Measurements from ENCODE around the gene ICA1L. TPM values are rescaled to one million over a fixed set of nuclear protein-coding genes. Genes with fewer than 3 reads are reported as not detected.

Gene ICA1L
- total and polyA plus RNA-seq, 9 donors, result 7.0 to 12.1 (median 9.6) TPM

DNA sequence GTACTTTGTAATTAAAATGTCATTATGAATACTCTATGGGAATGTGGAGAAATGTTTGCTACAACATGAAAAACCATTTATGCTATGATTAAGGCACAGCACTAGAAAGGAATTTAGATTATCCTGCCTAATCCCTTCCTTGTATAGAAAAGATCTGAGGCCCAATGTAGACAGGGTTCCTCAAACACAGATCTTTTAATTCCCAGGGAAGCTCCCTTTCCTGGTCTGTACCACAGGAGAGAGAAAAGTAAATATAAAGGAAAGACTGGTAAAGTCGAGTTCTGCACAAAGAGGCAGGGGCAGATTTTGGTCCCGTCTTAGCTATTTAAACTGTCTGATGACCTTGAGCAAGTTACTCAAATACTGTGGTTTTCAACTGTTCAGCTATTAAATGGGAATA, 84.7 kb downstream of the ICA1L start:
- no peak overlapping the region for H3K27ac ChIP-seq (ENCODE audit: low read length)
- no peak overlapping the region for H3K4me3 ChIP-seq (ENCODE audit: low read length)
- peaks cover 6% of the 10 kb centered on the region for H3K36me3 ChIP-seq (ENCODE audit: control insufficient read depth, insufficient read depth, low read length)
- H3K27me3 ChIP-seq (ENCODE audit: control insufficient read depth, insufficient read depth, low read length), result no peaks in the 10 kb centered on the region
- H3K9me3 ChIP-seq (replicated peaks; ENCODE audit: control insufficient read depth, low read depth, low read length), result no peaks in the 10 kb centered on the region
- DNase-seq, result no peak
- 75% methylated on average over 2 of the region's 2 CpGs for WGBS (ENCODE audit: insufficient coverage)
- H3K4me1 ChIP-seq (ENCODE audit: control insufficient read depth, insufficient read depth, low read length), result no peaks in the 10 kb centered on the region

DNA sequence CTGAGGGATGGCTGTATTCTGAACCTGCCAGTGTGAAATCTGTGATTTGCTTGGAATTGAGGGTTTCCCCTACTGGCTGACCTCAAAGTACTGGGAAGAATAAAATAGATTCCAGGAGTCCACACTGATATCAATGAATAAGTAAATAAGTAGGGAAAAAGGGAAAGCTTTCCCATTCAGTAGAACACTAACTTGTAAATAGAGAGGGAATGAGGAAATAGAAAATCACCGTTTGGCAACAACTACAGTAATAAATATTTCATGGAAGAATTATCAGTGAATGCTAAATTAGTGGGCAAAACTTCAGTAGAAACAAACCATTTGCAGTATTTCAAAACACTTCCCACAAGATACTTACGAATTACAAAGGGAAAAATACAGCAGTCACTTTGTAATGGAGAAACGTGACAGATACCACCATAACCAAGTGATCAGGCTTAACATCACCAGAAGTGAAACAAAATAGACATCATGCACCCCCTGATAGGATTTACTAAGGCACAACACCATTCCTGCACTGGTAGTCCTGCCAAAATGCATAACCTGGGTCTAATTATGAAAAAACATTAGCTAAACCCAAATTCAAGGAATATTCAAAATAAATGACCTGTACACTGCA, 88.5 kb downstream of the ICA1L start:
- 86% methylated on average over 2 of the region's 3 CpGs for WGBS (ENCODE audit: insufficient coverage)
- peak; percentile 4 for DNase-seq
- H3K36me3 ChIP-seq (ENCODE audit: control insufficient read depth, insufficient read depth, low read length), result peaks cover 8% of the 10 kb centered on the region

DNA sequence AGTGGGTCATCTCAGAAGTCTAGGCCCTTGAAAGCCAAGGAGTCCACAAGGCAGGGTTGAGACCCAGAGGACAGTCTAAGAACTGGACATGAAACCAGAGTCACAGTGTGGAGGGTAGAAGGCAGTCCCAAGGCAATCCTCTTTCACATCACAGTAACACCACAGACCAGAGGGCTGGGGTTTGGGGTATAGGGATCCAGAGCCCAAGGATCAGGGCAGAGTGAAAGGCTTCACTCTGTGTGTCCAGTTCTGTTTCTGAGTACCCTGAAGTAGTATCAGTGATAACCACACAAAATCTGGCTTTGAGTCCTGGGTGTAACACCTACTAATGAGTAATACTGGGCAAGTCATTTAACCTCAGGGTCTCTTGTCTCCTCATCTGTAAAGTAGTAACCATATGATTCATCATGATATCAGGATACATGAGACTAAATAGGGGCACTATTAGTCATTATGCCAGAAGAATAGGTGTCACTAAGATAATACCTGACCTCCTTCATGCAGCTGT, 91.0 kb downstream of the ICA1L start:
- Histone ChIP-seq H3K9me3 (replicated peaks; ENCODE audit: control insufficient read depth, low read depth, low read length) (no peaks in the 10 kb centered on the region), H3K4me3 (ENCODE audit: low read length) (no peak overlapping the region), H3K4me1 (ENCODE audit: control insufficient read depth, insufficient read depth, low read length) (no peaks in the 10 kb centered on the region), H3K27ac (ENCODE audit: low read length) (no peak overlapping the region), H3K36me3 (ENCODE audit: control insufficient read depth, insufficient read depth, low read length) (peaks cover 3% of the 10 kb centered on the region), H3K27me3 (ENCODE audit: control insufficient read depth, insufficient read depth, low read length) (no peaks in the 10 kb centered on the region)
- no peak for DNase-seq

More for the DNA sequence above, 88.5 kb downstream of the ICA1L start:
- Histone ChIP-seq H3K27me3 (ENCODE audit: control insufficient read depth, insufficient read depth, low read length) (no peaks in the 10 kb centered on the region), H3K27ac (ENCODE audit: low read length) (no peak overlapping the region), H3K4me1 (ENCODE audit: control insufficient read depth, insufficient read depth, low read length) (no peaks in the 10 kb centered on the region), H3K4me3 (ENCODE audit: low read length) (no peak overlapping the region), H3K9me3 (replicated peaks; ENCODE audit: control insufficient read depth, low read depth, low read length) (no peaks in the 10 kb centered on the region)

DNA sequence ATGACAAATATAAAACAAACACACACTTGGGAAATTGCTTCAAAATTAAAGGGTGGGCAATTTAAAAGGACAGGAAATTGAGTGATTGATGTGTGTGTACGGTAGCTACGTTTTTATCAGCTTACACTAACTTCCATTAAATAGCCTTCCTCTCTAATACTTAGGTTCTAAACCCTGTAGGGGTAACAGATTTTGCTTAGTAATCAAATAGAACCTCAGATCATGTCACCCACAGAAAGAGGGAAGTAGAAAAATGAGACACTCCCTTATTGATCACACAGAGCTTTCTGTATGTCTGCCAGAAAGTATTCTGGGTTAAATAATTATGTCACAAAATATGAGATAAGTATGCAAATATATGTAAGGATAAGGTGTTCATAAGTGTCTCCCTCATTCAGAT, 93.3 kb downstream of the ICA1L start:
- Histone ChIP-seq H3K27ac (ENCODE audit: low read length) (no peak overlapping the region), H3K27me3 (ENCODE audit: control insufficient read depth, insufficient read depth, low read length) (no peaks in the 10 kb centered on the region), H3K36me3 (ENCODE audit: control insufficient read depth, insufficient read depth, low read length) (peaks cover 7% of the 10 kb centered on the region), H3K9me3 (replicated peaks; ENCODE audit: control insufficient read depth, low read depth, low read length) (no peaks in the 10 kb centered on the region), H3K4me1 (ENCODE audit: control insufficient read depth, insufficient read depth, low read length) (no peaks in the 10 kb centered on the region), H3K4me3 (ENCODE audit: low read length) (no peak overlapping the region)
- no peak for DNase-seq
- no CpG with 5 or more reads among the region's 2 CpGs for WGBS (ENCODE audit: insufficient coverage)

DNA sequence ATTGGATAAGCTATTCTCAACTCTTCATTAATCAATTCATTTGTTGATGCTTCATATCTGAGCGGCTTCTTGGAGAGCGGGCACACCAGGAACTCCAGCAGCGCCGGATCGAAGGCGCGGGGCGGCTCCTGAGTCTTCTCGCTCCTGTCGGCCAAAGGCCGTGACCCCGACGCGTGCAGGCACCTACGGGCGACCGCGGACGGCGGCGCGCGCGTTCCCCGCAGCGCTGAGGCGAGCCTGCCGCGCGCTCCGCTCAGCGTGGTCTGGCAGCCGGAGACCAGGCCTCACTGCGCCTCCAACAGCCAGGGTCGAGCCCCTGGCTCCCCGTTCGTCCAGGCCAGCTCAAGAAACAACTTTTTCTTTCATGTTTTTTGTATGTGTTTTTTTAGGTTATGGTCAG, 97.5 kb downstream of the ICA1L start:
- H3K4me1 ChIP-seq (ENCODE audit: control insufficient read depth, insufficient read depth, low read length), result no peaks in the 10 kb centered on the region
- no peak overlapping the region for H3K4me3 ChIP-seq (ENCODE audit: low read length)
- H3K27me3 ChIP-seq (ENCODE audit: control insufficient read depth, insufficient read depth, low read length), result no peaks in the 10 kb centered on the region
- H3K27ac ChIP-seq (ENCODE audit: low read length), result no peak overlapping the region
- H3K36me3 ChIP-seq (ENCODE audit: control insufficient read depth, insufficient read depth, low read length), result peaks cover 4% of the 10 kb centered on the region
- WGBS (ENCODE audit: insufficient coverage), result 83% methylated on average over 32 of the region's 37 CpGs
- no peaks in the 10 kb centered on the region for H3K9me3 ChIP-seq (replicated peaks; ENCODE audit: control insufficient read depth, low read depth, low read length)
- DNase-seq, result no peak

DNA sequence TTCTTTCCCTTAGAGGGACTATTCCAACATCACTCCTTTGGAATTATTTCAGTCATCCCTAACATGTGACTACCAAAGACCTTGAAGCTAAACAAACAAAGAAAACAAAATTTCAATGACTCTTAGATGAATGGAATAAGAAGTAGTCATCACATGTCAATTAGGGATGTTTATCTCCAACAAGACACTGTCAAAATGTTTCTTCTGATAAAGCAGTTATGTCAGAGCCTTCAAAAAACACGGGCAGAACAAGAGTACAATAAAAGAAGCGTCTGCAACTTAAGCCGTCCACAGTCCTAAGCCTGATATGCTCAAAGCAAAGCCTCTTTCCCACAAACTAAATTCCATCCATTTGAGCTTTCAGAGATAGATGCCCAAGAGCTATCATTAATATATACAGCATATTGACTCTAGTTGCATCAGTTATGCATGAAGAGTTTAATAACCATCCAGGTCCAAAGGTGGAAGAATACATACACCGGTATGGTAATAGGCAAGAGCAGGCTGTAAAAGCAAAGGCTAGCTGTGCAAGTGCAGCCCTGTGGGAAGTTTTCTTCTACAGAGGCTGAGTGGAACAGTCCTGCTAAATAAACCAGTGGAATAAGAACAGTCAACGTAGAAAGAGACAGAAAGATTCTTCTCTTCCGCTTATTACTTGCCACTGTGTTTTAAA, 98.1 kb downstream of the ICA1L start:
- DNase-seq, result no peak
- no peak overlapping the region for H3K27ac ChIP-seq (ENCODE audit: low read length)
- 88% methylated on average over 4 of the region's 6 CpGs for WGBS (ENCODE audit: insufficient coverage)
- no peaks in the 10 kb centered on the region for H3K27me3 ChIP-seq (ENCODE audit: control insufficient read depth, insufficient read depth, low read length)
- no peak overlapping the region for H3K4me3 ChIP-seq (ENCODE audit: low read length)
- H3K36me3 ChIP-seq (ENCODE audit: control insufficient read depth, insufficient read depth, low read length), result peaks cover 4% of the 10 kb centered on the region
- no peaks in the 10 kb centered on the region for H3K9me3 ChIP-seq (replicated peaks; ENCODE audit: control insufficient read depth, low read depth, low read length)
- H3K4me1 ChIP-seq (ENCODE audit: control insufficient read depth, insufficient read depth, low read length), result no peaks in the 10 kb centered on the region

DNA sequence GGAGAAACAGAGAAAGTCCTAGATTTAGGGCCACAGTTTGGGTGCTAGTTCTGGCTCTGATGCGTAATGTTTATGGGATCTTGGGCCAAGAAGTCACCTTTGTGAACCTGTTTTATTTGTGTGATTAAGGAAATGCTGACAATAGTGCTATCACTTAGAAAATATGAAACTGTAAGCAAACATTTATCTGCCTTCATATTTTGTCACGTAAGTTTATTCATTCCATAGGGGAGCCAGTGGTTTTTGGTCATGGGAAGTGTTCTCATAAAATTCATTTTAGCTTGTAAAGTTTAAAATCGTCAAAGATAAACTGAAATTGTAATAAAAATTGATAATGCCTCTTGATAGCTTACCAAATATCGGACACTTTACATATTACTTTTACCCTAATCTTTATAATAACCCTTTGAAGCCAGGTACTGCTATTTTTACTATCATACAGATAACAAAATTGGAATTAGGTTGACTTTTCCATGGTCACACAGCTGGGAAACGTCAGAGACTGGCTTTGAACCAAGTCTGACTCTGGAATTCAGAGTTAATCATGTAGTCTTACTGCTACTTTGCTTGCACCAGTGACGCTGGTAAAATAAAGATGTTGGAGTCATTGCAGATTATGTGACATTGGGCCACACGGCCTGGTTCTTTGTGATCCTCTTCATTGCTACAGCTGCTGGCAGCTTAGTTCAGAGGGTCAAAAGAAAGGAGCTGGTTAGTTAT, 99.7 kb downstream of the ICA1L start:
- peaks cover 4% of the 10 kb centered on the region for H3K36me3 ChIP-seq (ENCODE audit: control insufficient read depth, insufficient read depth, low read length)
- H3K9me3 ChIP-seq (replicated peaks; ENCODE audit: control insufficient read depth, low read depth, low read length), result no peaks in the 10 kb centered on the region
- no peaks in the 10 kb centered on the region for H3K4me1 ChIP-seq (ENCODE audit: control insufficient read depth, insufficient read depth, low read length)
- no peaks in the 10 kb centered on the region for H3K27me3 ChIP-seq (ENCODE audit: control insufficient read depth, insufficient read depth, low read length)
- H3K27ac ChIP-seq (ENCODE audit: low read length), result no peak overlapping the region
- DNase-seq, result peak; percentile 9
- H3K4me3 ChIP-seq (ENCODE audit: low read length), result no peak overlapping the region
- 50% methylated on average over 2 of the region's 7 CpGs for WGBS (ENCODE audit: insufficient coverage)

DNA sequence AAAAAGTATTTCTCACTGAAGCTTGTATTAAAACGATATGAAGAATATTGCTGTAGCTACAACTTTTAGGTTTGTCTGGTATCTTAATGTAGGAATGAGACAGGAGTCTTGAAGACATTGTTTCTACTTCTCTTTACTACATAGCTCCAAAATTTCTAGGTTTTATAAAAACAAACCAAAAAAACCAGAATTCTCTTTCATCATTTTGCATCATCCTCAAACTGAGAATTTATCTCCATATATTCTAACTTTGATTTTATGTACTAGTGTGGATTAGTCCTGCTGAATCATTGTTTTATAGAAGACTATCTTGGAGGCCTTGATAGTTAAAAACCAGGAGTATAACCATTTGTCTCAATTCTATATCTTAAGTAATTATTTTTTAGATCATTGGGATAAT, 100.2 kb downstream of the ICA1L start:
- no CpG with 5 or more reads among the region's 1 CpG for WGBS (ENCODE audit: insufficient coverage)

DNA sequence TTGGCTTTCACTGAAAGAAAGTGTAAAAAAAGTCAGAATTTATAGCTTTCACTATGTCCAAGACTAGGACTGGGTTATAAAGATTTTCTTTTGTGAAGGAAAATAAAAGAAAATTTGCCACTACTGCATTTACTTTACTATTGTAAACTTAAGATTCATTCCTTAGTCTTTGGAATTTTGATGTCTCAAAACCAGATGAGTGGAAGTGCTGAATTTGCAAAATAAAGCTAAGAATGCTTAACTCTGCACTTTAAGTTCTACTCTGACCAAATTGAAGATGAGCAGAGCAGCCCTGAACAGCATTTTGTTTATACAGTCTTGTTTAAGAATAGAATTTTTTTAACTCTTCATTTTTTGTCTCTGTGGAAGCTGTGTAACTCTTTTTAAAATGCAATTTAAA, 102.4 kb downstream of the ICA1L start:
- Histone ChIP-seq H3K4me1 (ENCODE audit: control insufficient read depth, insufficient read depth, low read length) (no peaks in the 10 kb centered on the region), H3K36me3 (ENCODE audit: control insufficient read depth, insufficient read depth, low read length) (peaks cover 9% of the 10 kb centered on the region), H3K4me3 (ENCODE audit: low read length) (no peak overlapping the region), H3K9me3 (replicated peaks; ENCODE audit: control insufficient read depth, low read depth, low read length) (no peaks in the 10 kb centered on the region), H3K27ac (ENCODE audit: low read length) (no peak overlapping the region), H3K27me3 (ENCODE audit: control insufficient read depth, insufficient read depth, low read length) (no peaks in the 10 kb centered on the region)
- no peak for DNase-seq

More for the DNA sequence above, 100.2 kb downstream of the ICA1L start:
- Histone ChIP-seq H3K36me3 (ENCODE audit: control insufficient read depth, insufficient read depth, low read length) (peaks cover 4% of the 10 kb centered on the region), H3K9me3 (replicated peaks; ENCODE audit: control insufficient read depth, low read depth, low read length) (no peaks in the 10 kb centered on the region), H3K27ac (ENCODE audit: low read length) (no peak overlapping the region), H3K4me3 (ENCODE audit: low read length) (no peak overlapping the region), H3K27me3 (ENCODE audit: control insufficient read depth, insufficient read depth, low read length) (no peaks in the 10 kb centered on the region), H3K4me1 (ENCODE audit: control insufficient read depth, insufficient read depth, low read length) (no peaks in the 10 kb centered on the region)
- no peak for DNase-seq

DNA sequence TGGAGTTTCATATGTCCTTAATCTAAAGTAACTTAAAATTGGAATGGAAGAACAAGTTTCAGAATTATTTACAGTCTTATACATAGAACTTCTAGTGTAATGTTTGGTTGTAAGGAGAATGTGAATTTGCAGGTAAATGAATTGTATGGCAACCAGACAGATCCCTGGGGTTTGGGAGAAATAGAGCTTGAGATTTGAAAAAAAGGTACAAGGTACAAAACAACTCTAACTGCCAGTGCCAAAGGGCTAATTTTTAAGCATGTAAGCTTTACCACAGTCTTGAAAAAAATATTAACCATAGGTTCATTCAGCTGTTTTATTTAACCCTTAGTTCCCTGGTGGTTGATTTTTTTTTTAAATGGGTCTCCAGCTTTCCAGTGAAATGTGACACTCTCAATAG, 103.3 kb downstream of the ICA1L start:
- no peaks in the 10 kb centered on the region for H3K9me3 ChIP-seq (replicated peaks; ENCODE audit: control insufficient read depth, low read depth, low read length)
- H3K4me1 ChIP-seq (ENCODE audit: control insufficient read depth, insufficient read depth, low read length), result no peaks in the 10 kb centered on the region
- no peak for DNase-seq
- H3K4me3 ChIP-seq (ENCODE audit: low read length), result no peak overlapping the region
- H3K27me3 ChIP-seq (ENCODE audit: control insufficient read depth, insufficient read depth, low read length), result no peaks in the 10 kb centered on the region
- H3K36me3 ChIP-seq (ENCODE audit: control insufficient read depth, insufficient read depth, low read length), result peaks cover 7% of the 10 kb centered on the region
- H3K27ac ChIP-seq (ENCODE audit: low read length), result no peak overlapping the region
